Stimulated activated CD4-positive, alpha-beta T cell treated with anti-CD3 and anti-CD28 coated beads, Interleukin-4, amount 100 ng/mL, for 24 hours (primary cell): ENCODE results near the gene FBXW5.

Experiments used
- DNase-seq: peaks from one replicate; pipeline ENCODE4 v3.0.0-alpha.2; 2020

FBXW5 gene, protein sequence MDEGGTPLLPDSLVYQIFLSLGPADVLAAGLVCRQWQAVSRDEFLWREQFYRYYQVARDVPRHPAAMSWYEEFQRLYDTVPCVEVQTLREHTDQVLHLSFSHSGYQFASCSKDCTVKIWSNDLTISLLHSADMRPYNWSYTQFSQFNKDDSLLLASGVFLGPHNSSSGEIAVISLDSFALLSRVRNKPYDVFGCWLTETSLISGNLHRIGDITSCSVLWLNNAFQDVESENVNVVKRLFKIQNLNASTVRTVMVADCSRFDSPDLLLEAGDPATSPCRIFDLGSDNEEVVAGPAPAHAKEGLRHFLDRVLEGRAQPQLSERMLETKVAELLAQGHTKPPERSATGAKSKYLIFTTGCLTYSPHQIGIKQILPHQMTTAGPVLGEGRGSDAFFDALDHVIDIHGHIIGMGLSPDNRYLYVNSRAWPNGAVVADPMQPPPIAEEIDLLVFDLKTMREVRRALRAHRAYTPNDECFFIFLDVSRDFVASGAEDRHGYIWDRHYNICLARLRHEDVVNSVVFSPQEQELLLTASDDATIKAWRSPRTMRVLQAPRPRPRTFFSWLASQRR

GRCh38 chr9:136944519-136945332, at the start of gene FBXW5, which contains the start of gene C8G:
FBXW5 (minus strand) TSS chr9:136944738; CDS start chr9:136944083, 655 bp downstream.
C8G (plus strand) TSS chr9:136945243; CDS start chr9:136945321, 78 bp downstream.
- DNase-seq = peak; percentile 93

DNA sequence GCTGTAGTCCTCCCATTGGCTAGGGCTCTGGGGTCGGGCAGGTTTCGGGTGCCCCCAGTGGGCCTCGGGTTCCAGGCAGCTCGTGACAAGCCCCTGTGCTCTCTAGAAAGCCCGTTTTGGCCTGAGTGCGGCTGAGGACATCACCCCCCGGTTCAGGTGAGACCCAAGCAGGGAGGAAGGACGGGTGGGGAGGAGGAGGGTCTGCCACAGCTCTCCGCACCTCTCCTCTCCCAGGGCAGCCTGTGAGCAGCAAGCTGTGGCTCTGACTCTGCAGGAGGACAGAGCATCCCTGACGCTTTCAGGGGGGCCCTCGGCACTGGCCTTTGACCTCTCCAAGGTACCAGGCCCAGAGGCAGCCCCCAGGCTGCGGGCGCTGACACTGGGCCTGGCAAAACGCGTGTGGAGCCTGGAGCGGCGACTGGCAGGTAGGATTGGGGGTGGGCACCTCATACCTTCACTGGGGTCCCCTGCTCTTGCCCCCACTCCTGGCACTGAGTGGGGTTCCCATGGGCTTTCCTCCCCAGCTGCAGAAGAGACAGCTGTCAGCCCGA, 48.4 kb upstream of the FBXW5 start:
- DNase-seq = no peak

- peak; percentile 95 for DNase-seq
These were observed 47.7 kb upstream of the FBXW5 start, which contains the start of gene PAXX for GRCh38 chr9:136991993-136992818. PAXX (plus strand) TSS chr9:136992422; CDS start chr9:136992444, 22 bp downstream.

- no peak for DNase-seq
These were observed 45.8 kb upstream of the FBXW5 start for GRCh38 chr9:136990242-136990911.

DNA sequence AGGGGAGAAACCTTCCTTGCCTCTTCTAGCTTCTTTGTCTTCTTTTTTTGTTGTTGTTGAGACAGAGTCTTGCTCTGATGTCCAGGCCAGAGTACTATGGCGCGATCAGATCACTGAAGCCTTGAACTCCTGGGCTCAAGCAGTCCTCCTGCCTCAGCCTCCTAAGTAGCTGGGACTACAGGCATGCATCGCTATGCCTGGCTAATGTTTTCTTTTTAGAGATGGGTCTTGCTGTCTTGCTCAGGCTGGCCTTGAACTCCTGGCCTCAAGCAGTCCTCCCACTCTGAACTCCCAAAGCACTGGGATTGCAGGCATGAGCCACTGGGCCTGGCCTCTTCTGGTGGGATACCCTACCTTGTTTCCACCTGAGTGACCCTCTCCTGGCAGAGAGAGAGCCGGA, 44.3 kb upstream of the FBXW5 start:
- DNase-seq = no peak

DNA sequence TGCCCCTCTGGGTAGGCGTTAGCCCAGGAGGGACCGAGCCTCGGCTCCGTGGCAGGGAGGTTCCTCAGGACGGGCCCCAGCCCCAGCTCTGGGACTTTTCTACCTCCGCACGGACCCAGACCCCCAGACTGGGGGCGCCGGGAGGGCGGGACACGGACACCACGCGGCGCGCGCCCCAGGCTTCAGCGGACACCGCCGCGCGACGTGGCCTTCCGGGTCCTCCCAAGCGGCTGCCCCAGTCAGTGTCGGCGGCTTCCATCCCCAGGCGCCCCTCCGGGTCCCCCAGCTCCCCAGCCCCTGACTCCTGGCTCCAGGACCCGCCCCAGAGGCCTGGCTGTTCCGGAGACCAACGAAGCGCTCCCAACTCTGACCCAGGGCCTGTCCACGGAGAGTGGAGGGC, 41.3 kb upstream of the FBXW5 start:
- no peak for DNase-seq

DNA sequence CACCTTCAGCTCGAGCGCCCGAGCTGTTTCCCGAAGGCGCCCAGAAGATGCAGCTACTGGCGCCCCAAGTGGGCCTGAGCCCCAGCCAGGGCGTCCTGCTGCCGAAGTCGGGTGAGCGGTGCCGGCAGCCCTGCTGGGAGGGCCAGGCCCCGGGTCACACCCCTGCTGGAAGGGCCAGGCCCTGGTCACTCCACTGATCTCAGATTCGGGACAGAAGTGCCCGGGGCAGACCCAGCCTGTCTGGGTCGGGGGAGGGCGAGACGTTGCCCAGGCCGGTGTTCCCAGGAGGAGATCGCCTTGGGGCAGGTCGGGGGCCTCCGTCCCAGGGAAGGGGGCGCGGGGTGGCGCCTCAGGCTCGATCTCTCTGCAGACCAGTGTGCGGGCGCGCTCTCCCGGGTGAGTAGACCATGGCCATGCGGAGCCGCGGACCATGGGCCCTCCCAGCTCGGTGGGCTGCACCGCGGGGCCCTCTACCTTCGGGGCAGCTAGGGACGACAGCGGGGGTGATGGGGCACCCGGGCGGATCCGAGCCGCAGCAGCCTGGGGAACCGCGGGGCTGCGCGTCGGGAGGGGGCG, 40.6 kb upstream of the FBXW5 start:
- no peak for DNase-seq

DNA sequence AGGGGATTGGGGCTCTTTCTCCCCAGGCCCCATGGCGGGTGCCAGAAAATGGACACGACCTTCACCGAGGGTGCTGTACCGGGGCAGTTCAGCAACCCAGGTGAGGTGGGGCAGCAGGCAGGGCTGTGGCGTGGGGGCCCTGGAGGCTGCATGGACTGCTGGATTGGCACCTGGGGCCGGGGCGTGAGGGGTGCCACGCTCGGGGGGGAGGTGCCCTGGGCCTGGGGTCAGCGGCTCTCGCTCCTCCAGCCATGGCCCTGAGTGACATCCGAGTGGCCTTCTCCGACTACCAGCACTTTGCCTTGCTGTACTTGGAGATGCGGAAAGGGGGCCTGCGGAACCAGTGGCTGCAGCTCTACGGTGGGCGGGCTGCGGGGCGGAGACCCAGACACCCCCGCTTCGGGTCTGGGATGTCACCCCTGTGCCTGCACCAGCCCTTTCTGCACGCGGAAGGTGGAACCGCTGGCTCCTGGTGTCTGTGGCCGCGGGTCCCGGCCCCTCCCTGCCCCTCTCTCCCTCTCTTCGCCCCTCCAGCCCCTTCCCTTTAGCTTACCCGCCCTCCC, 40.0 kb upstream of the FBXW5 start:
- no peak for DNase-seq

DNA sequence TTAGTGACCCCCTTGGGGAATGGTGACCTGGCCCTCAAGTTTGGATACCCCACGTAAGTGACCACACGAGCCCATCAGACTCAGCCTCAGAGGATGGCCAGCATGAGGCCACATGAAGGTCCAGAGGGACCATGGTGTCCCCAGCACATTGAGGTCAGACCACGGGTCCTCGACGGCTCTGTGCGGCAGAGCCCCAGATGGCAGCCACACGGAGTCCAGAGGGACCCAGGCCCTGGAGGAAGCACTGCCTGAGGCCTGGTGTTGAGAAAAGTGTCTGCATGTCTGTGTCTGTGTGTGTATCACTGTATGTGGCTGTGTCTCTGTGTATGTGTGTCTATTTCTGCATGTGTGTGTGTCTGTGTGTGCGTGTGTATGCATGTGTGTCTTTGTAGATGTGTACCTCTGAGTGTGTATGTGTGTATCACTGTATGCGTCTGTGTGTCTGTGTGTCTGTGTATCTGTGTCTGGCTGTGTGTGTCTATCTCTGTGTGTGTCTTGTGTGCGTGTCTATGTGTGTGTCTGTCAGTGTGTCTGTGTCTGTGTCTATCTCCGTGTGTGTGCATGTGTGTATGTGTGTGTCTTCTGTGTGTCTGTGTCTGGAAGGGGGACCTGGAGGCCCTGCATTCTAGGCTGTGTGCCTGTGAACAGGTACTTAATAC, 39.2 kb upstream of the FBXW5 start:
- DNase-seq = no peak

DNA sequence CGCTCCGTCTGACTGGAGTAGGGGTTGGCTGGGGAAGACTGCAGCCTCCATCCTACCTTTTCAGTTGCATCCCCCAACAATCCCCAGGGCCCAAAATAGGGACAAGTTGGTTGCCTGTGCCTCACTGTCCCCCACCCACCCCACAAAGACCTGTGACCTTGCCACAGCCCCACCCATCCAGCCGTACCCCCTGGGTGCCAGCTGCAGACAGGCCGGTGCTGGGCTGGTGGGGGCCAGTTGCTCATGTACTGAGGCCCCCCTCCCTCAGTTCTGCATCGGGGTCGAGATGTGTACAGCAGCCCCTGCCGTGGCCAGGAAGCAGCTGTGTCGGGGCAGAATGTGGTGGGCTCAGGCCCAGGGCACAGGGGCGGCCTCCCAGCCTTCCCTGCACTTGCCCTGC, 38.6 kb upstream of the FBXW5 start:
- DNase-seq = no peak

DNA sequence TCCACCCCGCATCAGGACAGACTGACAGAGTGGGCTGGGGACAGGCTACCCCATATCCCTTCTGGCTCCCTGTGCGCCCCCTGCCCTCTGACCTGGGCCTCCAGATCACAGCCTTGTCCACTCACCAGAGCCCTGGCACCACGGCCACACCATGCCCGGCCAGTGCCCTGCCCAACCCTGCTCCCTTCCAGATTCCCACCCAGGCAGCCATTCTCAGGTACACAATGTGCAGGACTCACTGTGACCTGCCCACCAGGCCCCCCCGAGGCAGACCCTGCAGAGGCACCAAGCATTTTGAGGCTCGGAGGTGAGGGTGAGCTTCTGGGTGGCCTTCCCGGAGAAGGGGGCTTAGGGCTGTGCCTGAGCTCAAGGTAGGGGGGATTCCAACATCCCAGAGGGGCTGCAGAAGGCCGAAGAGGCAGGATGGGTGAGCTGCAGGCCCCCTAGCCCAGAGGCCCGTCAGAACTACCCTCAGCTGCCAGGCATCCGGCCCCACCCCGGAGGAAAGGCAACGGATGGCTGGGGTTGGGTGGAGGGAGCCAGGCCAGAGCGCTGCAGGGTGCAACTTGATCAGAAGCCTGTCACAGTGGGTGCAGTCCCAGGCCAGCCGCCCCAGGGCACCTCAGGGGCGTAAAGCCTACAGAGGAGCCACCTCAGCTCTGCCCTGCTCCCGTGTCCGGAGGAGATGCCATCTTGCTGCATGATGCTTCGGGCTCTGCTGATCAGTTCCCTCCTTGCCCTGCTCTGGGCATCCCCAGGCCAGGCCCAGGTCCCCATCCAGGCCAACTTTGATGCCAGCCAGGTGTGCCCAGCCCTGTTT, 37.9 kb upstream of the FBXW5 start, which contains the start of gene LCNL1:
Gene LCNL1 (plus strand): TSS at position 762 of the 820 bp plus-strand sequence. CDS start 594 bp downstream, outside the sequence.
- DNase-seq = no peak

DNA sequence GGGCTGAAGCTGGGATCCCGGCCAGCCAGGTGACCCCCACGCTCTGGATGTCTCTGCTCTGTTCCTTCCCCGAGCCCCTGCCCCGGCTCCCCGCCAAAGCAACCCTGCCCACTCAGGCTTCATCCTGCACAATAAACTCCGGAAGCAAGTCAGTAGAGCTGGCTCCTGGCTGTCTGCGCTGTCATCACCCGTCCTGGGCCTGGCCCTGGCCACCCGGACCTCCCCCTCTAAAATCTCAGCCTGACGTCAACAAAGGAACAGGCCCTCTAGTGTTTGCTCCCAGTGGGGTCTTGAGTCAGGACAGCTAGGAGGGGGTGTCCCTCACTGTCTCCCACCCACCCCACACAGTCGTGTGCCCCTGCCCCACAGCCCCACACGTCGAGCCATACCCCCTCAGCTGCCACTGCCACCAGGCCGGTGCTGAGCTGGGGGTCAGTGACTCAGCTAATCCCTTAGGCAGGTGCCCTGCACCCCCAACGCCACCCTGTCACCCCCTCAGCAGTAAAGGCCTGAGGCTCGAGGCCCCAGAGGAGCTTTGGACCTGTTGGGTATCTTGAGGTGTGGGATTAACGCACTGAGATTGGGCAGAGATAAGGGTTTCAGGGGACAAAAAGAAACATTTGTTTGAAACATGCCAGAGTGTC, 37.2 kb upstream of the FBXW5 start:
- DNase-seq = no peak

DNA sequence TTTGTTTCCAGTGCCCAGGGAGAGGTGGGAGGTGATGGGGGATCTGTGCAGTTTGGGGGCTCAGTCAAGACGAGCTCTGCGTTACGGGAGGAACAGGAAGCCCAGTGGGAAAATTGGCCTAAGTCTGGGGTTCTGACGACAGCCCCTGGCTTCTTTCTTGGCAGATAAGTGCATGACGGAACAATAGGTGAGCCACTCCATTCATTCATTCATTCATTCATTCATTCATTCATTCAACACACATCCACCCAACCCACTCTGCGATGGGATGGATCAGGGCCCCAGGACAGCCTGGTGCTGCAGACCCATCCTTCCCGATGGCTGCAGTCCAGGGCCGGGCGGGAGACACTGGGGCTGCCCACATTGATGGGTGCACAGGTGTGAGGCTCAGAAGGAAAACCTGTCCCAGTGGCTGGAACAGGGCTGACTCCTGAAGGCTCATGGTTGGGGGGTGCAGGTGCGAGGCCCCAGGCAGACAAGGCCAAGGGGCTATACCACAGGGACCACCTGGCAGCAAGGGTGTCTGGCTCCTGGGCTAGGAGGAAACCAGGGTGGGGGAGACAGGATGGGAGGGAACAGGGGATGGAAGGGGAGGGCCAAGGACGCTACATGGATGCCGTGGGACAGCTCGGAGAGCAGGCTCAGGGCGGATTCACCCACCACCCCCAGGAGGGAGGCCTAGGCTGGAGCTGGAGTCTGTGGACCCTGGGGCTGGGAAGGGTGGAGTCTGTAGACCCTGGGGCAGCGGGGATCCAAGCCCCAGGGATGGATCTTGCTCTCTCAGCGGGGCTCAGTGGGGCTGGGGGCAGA, 36.3 kb upstream of the FBXW5 start:
- no peak for DNase-seq

DNA sequence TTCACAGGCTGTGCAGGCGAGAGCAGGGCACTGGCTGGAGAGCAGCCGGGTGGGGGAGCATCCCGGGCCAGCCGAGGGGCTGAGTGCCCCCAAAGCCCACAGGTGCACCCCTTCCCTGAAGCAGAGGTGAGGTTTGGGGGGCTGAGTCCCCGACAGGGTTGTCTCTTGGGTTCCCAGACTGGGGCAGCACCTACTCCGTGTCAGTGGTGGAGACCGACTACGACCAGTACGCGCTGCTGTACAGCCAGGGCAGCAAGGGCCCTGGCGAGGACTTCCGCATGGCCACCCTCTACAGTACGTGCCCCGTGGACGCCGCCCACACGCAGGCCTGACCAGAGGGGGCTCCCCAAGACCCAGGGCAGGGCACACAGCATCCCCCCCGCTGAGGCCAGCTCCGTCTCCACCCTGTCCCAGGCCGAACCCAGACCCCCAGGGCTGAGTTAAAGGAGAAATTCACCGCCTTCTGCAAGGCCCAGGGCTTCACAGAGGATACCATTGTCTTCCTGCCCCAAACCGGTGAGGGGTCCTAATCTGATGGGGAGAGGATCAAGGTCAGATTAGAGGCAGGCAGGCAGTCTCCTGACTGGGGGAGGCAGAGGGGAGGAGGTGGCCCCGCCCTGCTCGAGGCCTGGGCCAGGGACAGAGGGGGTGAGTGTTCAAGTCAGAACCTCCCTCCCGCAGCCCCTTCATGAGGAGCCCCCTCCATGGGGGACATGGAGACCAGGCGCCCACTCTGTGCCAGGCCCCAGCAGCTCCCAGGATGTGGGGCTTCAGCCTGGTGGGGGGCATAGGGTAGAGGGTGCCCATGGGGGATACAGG, 35.4 kb upstream of the FBXW5 start:
- no peak for DNase-seq

DNA sequence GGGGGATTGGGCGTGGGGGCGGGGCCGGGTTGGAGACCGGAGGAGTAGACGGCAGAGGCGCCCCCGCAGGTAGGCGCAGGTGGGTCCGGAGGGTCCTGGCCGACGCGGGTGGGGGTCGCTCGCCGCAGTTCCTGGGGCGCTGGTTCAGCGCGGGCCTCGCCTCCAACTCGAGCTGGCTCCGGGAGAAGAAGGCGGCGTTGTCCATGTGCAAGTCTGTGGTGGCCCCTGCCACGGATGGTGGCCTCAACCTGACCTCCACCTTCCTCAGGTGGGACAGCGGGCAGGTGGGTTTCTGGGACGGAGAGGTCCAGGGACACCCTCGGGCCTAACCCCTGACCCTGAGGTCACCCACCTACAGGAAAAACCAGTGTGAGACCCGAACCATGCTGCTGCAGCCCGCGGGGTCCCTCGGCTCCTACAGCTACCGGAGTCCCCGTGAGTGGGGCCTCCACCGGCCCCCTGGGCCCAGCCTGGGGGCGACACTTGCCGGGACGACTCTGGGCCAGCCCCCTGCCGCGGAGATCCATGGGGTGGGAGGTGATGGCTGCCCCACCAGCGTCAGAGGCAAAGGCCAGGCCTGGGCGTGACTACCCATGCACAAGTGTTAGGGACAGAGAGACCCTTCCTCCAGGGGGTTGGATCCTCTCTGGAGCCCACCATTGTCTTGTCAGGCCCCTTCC, 34.5 kb upstream of the FBXW5 start:
- DNase-seq = no peak
